GM12892 (cell line): ENCODE results near the gene PDSS2.

Source experiments
- DNase-seq: peaks from one replicate; pipeline ENCODE4 v3.0.0; 2011; ENCODE audit not compliant: insufficient read length
- FAIRE-seq: peaks from 2 replicates; lab custom pipeline; 2011; peaks lifted over from hg19 to GRCh38; lab: Jason Lieb, UNC
- POLR2A ChIP-seq: IDR thresholded peaks from 2 replicates; pipeline ENCODE4 v1.6.1; 2011; ENCODE audit warnings: low read depth, low read length, control low read depth
- POLR2AphosphoS5 ChIP-seq: IDR thresholded peaks from 2 replicates; pipeline ENCODE4 v1.6.1; 2011; ENCODE audit warnings: low read depth, low read length, control low read depth
- TAF1 ChIP-seq: IDR thresholded peaks from 2 replicates; pipeline ENCODE4 v1.6.1; 2011; ENCODE audit warnings: low read depth, mild to moderate bottlenecking, control low read depth, low read length, borderline replicate concordance

The PDSS2 gene

DNA sequence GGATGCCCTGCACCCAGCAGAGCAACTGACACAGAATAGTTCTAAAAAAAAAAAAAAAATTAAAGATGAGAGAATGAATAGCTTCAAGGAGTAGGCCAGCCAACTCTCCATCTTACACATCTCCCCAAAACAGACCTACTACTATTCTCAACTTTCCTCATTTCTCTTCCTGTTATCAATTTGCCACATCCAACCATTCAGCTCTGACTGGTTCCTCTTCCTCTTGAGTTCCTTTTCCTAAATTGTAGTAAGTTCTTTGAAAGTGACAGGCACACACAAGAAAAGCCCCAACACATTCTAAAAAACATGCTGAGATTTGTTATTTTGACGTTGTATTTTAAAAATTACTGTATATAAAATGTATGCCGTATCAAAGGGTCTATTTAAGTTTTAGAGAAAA is 117.2 kb downstream of the PDSS2 start:
- DNase-seq = no peak
- FAIRE-seq = no peak
- TF ChIP-seq POLR2AphosphoS5 (no peak), TAF1 (no peak), POLR2A (no peak)

DNA sequence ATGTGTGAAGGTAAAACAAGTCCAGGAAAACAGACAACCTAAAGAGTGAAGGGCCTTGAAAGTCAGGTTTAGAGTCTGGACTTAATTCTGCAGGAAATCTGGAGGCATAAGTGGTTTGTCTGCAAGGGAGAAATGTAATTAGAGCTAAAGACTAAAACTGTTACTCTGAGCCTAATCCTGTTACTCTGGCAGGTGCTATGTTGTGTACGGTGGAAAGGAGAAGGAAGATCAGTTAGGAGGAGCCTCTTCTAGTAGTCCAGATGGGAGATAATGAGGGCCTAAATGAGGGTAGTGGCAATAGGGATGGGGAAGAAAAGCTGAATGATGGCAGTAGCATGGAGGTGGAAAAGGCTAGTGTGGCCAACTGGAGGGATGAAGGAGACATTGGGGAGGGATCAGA is 118.5 kb downstream of the PDSS2 start:
- FAIRE-seq (no peak), DNase-seq (no peak)
- no peak for TF ChIP-seq POLR2AphosphoS5
- TF ChIP-seq TAF1 = no peak
- no peak for TF ChIP-seq POLR2A

DNA sequence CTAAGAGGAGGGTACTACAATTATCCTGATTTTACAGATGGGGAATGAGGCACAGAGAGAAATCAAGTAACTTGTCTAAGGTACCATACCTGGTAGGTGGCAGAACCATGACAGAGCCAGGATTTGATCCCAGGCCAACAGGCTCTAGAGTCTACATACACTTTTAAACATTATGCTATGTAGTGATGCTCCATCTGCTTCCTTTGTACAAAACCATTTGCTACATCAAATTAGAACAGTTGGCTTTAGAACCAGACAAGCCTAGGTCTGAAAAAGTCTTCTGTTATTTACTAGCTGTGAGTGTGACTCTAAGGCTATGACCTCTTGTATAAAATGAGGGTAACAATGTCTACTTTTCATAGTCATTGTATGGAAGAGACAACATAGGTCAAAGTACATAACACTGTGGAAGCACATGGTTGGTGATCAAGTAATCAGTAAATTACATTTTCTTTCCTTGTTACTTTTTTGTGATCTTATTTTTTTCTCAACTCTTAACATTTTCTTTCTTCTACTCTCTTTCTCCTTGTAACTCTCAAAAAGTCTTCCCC is 122.1 kb downstream of the PDSS2 start:
- TF ChIP-seq POLR2A = no peak
- FAIRE-seq (no peak), DNase-seq (no peak)

DNA sequence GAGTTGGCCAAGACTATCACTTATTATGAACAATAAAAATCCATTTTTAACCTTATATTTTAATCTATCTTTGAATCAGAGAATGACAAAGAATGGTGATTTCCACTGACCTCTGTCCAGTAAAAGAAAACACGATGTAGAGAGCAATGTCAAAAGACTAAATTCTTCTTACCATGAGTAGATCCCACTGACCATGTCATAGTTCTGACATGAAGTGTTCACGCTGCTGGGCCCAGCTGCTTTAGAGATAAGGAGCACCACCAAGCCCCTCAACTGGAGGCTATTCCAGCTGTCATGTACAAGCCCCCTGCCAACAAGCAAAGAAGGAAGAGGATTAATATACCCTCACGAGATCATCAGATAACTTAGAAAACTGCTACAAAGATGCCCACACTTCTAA is 125.3 kb downstream of the PDSS2 start:
- TF ChIP-seq POLR2AphosphoS5 = no peak
- no peak for TF ChIP-seq TAF1
- no peak for TF ChIP-seq POLR2A

DNA sequence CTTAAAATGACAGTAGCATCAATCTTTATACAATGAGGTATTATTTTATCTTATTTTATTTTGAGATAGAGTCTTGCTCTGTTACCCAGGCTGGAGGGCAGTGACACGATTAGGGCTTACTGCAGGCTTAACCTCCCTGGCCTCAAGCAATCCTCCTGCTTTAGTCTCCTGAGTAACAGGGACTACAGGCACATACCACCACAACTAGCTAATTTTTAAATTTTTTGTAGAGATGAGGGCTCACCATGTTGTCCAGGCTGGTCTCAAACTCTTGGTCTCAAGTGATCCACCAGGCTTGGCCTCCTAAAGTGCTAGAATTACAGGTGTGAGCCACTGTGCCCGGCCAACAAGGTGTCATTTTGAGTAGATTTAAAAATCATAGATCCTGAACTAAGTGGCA is 125.9 kb downstream of the PDSS2 start:
- no peak for DNase-seq
- FAIRE-seq = no peak
- TF ChIP-seq POLR2AphosphoS5 = no peak

More for the DNA sequence above, 125.3 kb downstream of the PDSS2 start:
- FAIRE-seq = no peak
- no peak for DNase-seq

DNA sequence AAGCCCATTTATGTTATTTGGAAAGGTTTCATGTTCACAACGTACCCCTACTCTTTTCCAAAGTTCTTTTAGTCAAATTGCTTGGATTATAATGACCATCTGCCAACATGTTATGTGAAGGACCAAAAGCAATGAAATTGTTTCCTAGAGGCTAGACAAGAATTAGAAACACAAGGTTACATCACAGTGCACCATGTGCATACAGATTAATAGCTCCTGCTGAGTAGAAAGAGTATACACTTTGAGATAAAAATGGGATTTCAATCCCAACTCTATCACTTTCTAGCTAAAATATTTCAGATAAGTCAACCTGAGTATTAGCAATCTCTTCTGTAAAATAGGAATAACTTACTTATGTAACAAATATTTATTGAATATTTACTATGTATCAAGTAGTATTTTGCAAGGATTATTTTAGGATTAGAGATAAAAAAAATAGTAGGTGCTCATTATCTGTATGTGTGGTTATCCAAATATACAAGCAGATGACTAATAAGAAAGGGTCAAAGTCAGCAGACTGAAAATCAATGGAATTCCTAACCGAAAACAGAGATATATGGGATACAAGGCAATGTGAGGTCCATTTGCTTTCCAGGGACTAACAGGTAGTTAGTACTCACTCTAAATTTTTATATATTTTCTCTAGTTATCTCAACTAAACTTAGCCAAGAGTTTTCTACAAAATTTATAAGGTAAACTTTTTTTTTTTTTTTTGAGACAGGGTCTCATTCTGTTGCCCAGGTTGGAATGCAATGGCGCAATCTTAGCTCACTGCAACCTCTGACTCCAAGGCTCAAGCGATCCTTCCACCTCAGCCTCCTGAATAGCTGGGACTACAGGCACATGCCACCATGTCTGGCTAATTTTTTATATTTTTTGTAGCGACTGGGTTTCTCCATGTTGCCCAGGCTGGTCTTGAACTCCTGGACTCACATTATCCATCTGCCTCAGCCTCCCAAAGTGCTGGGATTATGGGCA is 127.7 kb downstream of the PDSS2 start:
- DNase-seq (no peak), FAIRE-seq (no peak)
- TF ChIP-seq POLR2A (no peak), TAF1 (no peak), POLR2AphosphoS5 (no peak)

DNA sequence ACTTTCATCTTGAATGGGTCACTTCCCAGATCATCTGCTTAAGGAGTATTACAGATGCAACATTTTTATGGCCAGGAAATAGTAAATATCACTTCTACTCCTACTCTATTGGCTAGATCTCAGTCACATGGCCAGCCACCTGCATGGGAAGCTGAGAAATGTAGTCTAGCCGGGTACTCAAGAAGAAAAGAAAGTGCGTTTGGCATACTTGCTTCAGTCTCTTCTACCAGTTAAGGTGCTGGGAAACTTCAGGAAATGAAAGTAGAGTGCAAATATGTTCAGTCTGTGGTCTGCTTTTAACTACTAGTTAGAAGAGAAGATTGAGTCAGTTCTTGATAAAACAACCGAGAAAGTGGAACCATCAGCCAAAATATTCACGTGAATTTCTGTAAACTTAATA is 129.2 kb downstream of the PDSS2 start:
- FAIRE-seq (peak; percentile 95), DNase-seq (peak; percentile 13)
- TF ChIP-seq POLR2AphosphoS5 (no peak), TAF1 (no peak), POLR2A (no peak)

DNA sequence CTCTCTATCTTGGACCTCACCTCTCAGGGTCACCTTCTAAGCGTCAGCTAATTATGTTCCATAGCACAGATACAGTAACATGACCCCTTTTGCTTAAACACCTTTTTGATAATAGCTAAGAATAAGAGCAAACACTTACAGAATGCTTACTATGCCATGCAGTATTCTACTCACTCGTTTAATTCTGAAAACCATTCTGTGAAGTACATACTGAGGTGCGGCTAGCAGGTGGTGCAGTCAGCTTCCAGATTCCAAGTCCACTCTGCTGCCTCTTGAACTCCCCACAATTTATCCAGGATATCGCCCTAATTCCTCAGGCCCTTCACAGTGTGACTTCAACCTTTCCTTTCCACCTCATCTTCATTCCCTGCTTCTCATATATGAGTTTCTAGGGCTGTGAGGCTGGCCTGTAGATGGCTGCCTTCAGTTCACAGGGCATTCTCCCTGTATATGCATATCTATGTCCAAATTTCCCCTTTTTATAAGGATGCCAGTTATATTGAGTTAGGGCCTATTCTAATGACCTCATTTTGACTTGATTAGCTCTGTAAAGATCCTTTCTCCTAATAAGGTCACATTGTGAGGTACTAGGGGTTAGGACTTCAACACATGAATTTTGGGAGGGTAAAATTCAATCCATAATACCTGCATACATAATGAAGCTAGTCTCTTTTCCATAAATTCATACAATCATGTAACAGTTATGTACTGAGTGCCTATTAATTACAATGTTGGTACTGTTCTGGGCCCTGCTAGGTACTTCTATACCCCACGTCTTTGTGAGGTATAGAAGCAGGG is 130.1 kb downstream of the PDSS2 start:
- TF ChIP-seq POLR2A (no peak), TAF1 (no peak), POLR2AphosphoS5 (no peak)
- FAIRE-seq = peak; percentile 27
- no peak for DNase-seq

DNA sequence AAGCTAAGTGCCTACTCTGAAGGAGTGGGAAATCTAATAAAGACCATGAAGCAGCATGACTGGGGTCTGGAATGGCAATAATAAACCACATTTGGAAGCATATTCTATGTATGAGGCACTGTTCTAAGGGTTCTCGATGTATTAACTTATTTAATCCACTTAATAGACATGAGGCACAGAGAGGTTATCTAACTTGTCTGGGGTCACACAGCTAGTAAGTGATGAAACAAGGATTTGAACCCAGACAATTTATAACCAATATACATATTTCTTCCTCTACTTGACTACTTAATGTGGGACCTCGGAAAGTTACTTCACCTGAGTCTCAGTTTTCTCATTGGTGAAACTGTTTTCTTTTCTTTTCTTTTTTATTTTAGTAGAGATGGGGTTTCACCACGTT is 131.3 kb downstream of the PDSS2 start:
- FAIRE-seq (no peak), DNase-seq (no peak)
- TF ChIP-seq POLR2AphosphoS5 (no peak), TAF1 (no peak), POLR2A (no peak)

DNA sequence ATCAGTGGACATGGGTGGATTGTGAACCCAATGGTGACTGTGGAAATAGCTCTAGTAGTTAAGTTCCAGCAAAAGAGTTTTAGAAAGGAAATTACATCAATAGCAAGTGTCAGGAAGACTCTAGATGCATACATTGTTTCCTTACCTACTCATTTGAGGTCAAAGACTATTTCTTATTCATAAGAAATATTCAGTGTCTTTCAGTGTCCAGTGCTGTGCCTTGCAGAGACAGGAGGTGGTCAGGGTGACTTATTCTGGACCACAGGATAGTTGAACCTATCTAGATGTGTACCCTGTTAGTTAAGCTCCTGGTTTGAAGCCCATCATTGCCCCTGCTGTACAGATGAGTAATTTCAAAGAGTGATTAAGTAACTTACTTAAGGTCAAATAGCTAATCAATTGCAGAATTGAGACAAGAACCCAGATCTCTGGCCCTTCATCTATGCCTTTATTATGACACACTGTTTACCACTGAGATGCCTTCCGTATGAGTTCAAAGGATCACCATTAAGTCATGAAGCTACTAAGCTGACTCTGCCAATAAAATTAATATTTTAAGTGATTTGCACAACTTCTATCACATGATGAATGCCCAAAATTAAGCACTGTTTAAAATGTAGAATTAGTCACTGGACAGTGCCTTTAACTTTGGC is 136.1 kb downstream of the PDSS2 start:
- no peak for TF ChIP-seq POLR2AphosphoS5
- no peak for TF ChIP-seq POLR2A
- TF ChIP-seq TAF1 = no peak
- FAIRE-seq = no peak
- DNase-seq = no peak

DNA sequence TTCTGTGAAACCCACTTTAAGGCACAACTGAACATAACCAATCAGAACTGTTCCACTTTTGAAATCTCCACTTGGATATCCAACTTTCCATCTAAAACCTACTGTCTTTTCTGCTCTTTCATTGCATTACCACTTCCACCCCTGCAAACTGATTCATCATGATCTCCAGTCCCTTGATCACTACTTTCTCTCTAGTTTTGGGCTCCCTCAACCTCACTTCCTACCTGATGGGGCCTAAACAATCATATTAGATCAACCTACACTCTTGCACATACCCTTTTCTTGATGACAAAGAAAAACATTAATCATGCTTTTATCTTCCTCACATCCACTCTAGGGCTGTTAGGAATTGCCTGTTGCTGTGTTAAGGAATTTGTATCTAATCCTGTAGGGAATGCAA is 137.6 kb downstream of the PDSS2 start:
- DNase-seq (no peak), FAIRE-seq (no peak)
- TF ChIP-seq TAF1 = no peak
- no peak for TF ChIP-seq POLR2AphosphoS5
- TF ChIP-seq POLR2A = no peak
